ENCODE measurements around the gene CASP14. TPM values are rescaled to one million over a fixed set of nuclear protein-coding genes. Genes with fewer than 3 reads are reported as not detected.
A peak's percentile ranks its signal among the peaks of the same experiment; 100 is the strongest.

CASP14 gene
- total RNA-seq, 1 experiment from 2014 or later, result not detected

- POLR2A ChIA-PET, result no interaction called here
- CTCF ChIA-PET, result no interaction called here
Measured at GRCh38 chr19:15099017-15099582, 49.8 kb downstream of the CASP14 start.

GRCh38 chr19:15101479-15102082 is 52.3 kb downstream of the CASP14 start:
- Mint-ChIP-seq H3K4me3 (ENCODE audit: unreplicated experiment) (no peak overlapping the region), H3K36me3 (ENCODE audit: insufficient read depth, unreplicated experiment) (no peaks in the 10 kb centered on the region), H3K27me3 (ENCODE audit: insufficient read depth, unreplicated experiment) (no peaks in the 10 kb centered on the region), H3K4me1 (ENCODE audit: low read depth, unreplicated experiment) (no peaks in the 10 kb centered on the region), H3K27ac (ENCODE audit: unreplicated experiment) (no peak overlapping the region), H3K9me3 (ENCODE audit: unreplicated experiment) (peaks cover 28% of the 10 kb centered on the region)
- H3K36me3 ChIP-seq (ENCODE audit: control insufficient read depth, insufficient read depth, low read length), result no peaks in the 10 kb centered on the region
- peak in 1 of 2 experiments; percentile 48 for DNase-seq
- ChIA-PET POLR2A (no interaction called here), CTCF (interaction anchor here (0.5 to 2.2 kb wide), 12 partner anchors 10 to 454 kb away, joined by 3 to 13 read pairs (median 4); partner anchors contain the start of gene AKAP8)
- H3K9me3 ChIP-seq, result peaks cover 12% of the 10 kb centered on the region
- no peaks in the 10 kb centered on the region for H3K4me1 ChIP-seq
- H3K4me3 ChIP-seq (ENCODE audit: low read depth, low read length), result no peak overlapping the region
- intact Hi-C loops (cut with micrococcal nuclease; ENCODE audit: unreplicated experiment), result no loop called here
- TF ChIP-seq, protein P1, sequence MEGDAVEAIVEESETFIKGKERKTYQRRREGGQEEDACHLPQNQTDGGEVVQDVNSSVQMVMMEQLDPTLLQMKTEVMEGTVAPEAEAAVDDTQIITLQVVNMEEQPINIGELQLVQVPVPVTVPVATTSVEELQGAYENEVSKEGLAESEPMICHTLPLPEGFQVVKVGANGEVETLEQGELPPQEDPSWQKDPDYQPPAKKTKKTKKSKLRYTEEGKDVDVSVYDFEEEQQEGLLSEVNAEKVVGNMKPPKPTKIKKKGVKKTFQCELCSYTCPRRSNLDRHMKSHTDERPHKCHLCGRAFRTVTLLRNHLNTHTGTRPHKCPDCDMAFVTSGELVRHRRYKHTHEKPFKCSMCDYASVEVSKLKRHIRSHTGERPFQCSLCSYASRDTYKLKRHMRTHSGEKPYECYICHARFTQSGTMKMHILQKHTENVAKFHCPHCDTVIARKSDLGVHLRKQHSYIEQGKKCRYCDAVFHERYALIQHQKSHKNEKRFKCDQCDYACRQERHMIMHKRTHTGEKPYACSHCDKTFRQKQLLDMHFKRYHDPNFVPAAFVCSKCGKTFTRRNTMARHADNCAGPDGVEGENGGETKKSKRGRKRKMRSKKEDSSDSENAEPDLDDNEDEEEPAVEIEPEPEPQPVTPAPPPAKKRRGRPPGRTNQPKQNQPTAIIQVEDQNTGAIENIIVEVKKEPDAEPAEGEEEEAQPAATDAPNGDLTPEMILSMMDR (IDR thresholded peaks at IDR 0.05; ENCODE audit: insufficient read depth in 1 of 2, low read depth in 1 of 2, low read length in 1 of 2, severe bottlenecking in 1 of 2, unreplicated experiment in 1 of 2), result peak; percentile 48 to 59
- H3K27me3 ChIP-seq (replicated peaks; ENCODE audit: control insufficient read depth, insufficient read depth, low read length), result no peaks in the 10 kb centered on the region
- BruUV-seq (replicated peaks), result no TSS peak

More at GRCh38 chr19:15099017-15099582, 49.8 kb downstream of the CASP14 start:
- Mint-ChIP-seq H3K4me1 (ENCODE audit: low read depth, unreplicated experiment) (no peaks in the 10 kb centered on the region), H3K36me3 (ENCODE audit: insufficient read depth, unreplicated experiment) (no peaks in the 10 kb centered on the region), H3K9me3 (ENCODE audit: unreplicated experiment) (peaks cover 20% of the 10 kb centered on the region), H3K4me3 (ENCODE audit: unreplicated experiment) (no peak overlapping the region), H3K27ac (ENCODE audit: unreplicated experiment) (no peak overlapping the region), H3K27me3 (ENCODE audit: insufficient read depth, unreplicated experiment) (no peaks in the 10 kb centered on the region)
- Histone ChIP-seq H3K27me3 (replicated peaks; ENCODE audit: control insufficient read depth, insufficient read depth, low read length) (no peaks in the 10 kb centered on the region), H3K36me3 (ENCODE audit: control insufficient read depth, insufficient read depth, low read length) (no peaks in the 10 kb centered on the region), H3K4me3 (ENCODE audit: low read depth, low read length) (no peak overlapping the region), H3K9me3 (peaks cover 10% of the 10 kb centered on the region), H3K4me1 (no peaks in the 10 kb centered on the region)
- no peak for DNase-seq
- BruUV-seq (replicated peaks), result no TSS peak
- TF ChIP-seq, protein P1 (IDR thresholded peaks at IDR 0.05; ENCODE audit: insufficient read depth in 1 of 2, low read depth in 1 of 2, low read length in 1 of 2, severe bottlenecking in 1 of 2, unreplicated experiment in 1 of 2), result no peak
- intact Hi-C loops (cut with micrococcal nuclease; ENCODE audit: unreplicated experiment), result no loop called here

- no peak overlapping the region for H3K4me3 ChIP-seq (ENCODE audit: low read depth, low read length)
- Mint-ChIP-seq H3K4me3 (ENCODE audit: unreplicated experiment) (no peak overlapping the region), H3K36me3 (ENCODE audit: insufficient read depth, unreplicated experiment) (no peaks in the 10 kb centered on the region), H3K9me3 (ENCODE audit: unreplicated experiment) (peaks cover 28% of the 10 kb centered on the region), H3K27ac (ENCODE audit: unreplicated experiment) (no peak overlapping the region), H3K4me1 (ENCODE audit: low read depth, unreplicated experiment) (peaks cover 9% of the 10 kb centered on the region), H3K27me3 (ENCODE audit: insufficient read depth, unreplicated experiment) (no peaks in the 10 kb centered on the region)
- peaks cover 12% of the 10 kb centered on the region for H3K9me3 ChIP-seq
- 0 out of 2 replicates have a peak, but pooled peaks cover 8% of the 10 kb centered on the region for H3K4me1 ChIP-seq
- no peaks in the 10 kb centered on the region for H3K36me3 ChIP-seq (ENCODE audit: control insufficient read depth, insufficient read depth, low read length)
- intact Hi-C loops (cut with micrococcal nuclease; ENCODE audit: unreplicated experiment), result no loop called here
- no peaks in the 10 kb centered on the region for H3K27me3 ChIP-seq (replicated peaks; ENCODE audit: control insufficient read depth, insufficient read depth, low read length)
- BruUV-seq (replicated peaks), result no TSS peak
- TF ChIP-seq, protein P1 (IDR thresholded peaks at IDR 0.05; ENCODE audit: insufficient read depth in 1 of 2, low read depth in 1 of 2, low read length in 1 of 2, severe bottlenecking in 1 of 2, unreplicated experiment in 1 of 2), result no peak
- CTCF ChIA-PET, result no interaction called here
- POLR2A ChIA-PET, result interaction anchor here (0.6 kb wide), 1 partner anchor 12 kb away, joined by 15 read pairs; no protein-coding TSS in a partner anchor
- no peak for DNase-seq
Measured at GRCh38 chr19:15104003-15104402, 54.7 kb downstream of the CASP14 start.
